H1 (cell line): ENCODE results near the gene NUMB. TPM values are rescaled to one million over a fixed set of nuclear protein-coding genes. Genes with fewer than 3 reads are reported as not detected.

ENCODE experiments used
- GABPA ChIP-seq: IDR thresholded peaks from 2 replicates; pipeline ENCODE4 v1.6.1; 2011; ENCODE audit warnings: mild to moderate bottlenecking, low read length, moderate library complexity, borderline replicate concordance; ENCODE audit not compliant: insufficient read depth
- NRF1 ChIP-seq: IDR thresholded peaks from 2 replicates; pipeline ENCODE4 v1.6.1; 2011; ENCODE audit warnings: mild to moderate bottlenecking, low read depth, low read length, improper control_type of control experiment
- polyA plus RNA-seq, 7 experiments: library from polyadenylated mRNA; depleted of rRNA in 3 of 7; stranded (reverse) in 5 of 7; unstranded in 2 of 7; fragments of >200 nt in 5 of 7; fragments of 200-250 nt in 2 of 7; gene quantifications; 1 replicate in 5 of 7; 2 replicates in 1 of 7; 4 replicates in 1 of 7; pipeline versions ENCODE4 v1.2.1 to v1.2.3, GENCODE V29; 2011 to 2013; ENCODE audit warnings: missing spikeins in 2 of 7, mixed read lengths in 2 of 7
- total RNA-seq: library from RNA; stranded (reverse); fragmentation: NEBNext Ultra II Directional; extraction: Animal tissue kit (Norgen Biotek cat#: 25700); gene quantifications from 2 replicates; pipeline ENCODE4 v1.2.1, GENCODE V29; 2021
- TF ChIP-seq, protein P1 (sequence below): IDR thresholded peaks from 2 replicates; pipeline ENCODE4 v1.6.1; 2012; ENCODE audit warnings: low read length, inconsistent platforms

The NUMB gene
- total and polyA plus RNA-seq, 2 of the 8 experiments (the other 6 are each of a cell fraction or from before 2014, with no cell fraction given): 54.3 to 78.1 TPM

- TF ChIP-seq, protein P1, sequence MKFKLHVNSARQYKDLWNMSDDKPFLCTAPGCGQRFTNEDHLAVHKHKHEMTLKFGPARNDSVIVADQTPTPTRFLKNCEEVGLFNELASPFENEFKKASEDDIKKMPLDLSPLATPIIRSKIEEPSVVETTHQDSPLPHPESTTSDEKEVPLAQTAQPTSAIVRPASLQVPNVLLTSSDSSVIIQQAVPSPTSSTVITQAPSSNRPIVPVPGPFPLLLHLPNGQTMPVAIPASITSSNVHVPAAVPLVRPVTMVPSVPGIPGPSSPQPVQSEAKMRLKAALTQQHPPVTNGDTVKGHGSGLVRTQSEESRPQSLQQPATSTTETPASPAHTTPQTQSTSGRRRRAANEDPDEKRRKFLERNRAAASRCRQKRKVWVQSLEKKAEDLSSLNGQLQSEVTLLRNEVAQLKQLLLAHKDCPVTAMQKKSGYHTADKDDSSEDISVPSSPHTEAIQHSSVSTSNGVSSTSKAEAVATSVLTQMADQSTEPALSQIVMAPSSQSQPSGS: no peak
- no peak for TF ChIP-seq NRF1
- no peak for TF ChIP-seq GABPA
These were observed 3.8 kb upstream of the NUMB start (continued) for GRCh38 chr14:73462048-73462715.
